Stomach (tissue), 9 donors: ENCODE data around the gene TRAPPC13. TPM values are rescaled to one million over a fixed set of nuclear protein-coding genes. Genes with fewer than 3 reads are reported as not detected.
A peak's percentile ranks its signal among the peaks of the same experiment; 100 is the strongest.
"Not testable (repeated sequence)": the region's sequence is repeated elsewhere in the genome, so short reads cannot be mapped to it uniquely, and the experiment has no call there.

Source experiments
- DNase-seq, 2 donors: peaks; one replicate each; pipeline versions ENCODE4 v3.0.0 to v3.0.0-alpha.2; 2013 to 2019
- H3K27ac ChIP-seq, 5 donors: fragments of 200-600 bp in 4 of 5; sonication (generic) in 4 of 5; one replicate each; pipeline ENCODE4 v1.5.1; 2013 to 2019; ENCODE audit warnings: mild to moderate bottlenecking in 1 of 5, moderate library complexity in 1 of 5
- H3K27me3 ChIP-seq, 3 donors: fragments of 200-600 bp; sonication (generic); one replicate each; pipeline ENCODE4 v1.5.1; 2017 to 2019; ENCODE audit warnings: mixed run types in 1 of 3
- H3K36me3 ChIP-seq, 4 donors: fragments of 200-600 bp; sonication (generic); 1 replicate in 3 of 4; 2 replicates in 1 of 4; pipeline ENCODE4 v1.5.1; 2016 to 2019
- H3K4me1 ChIP-seq, 4 donors: fragments of 200-600 bp; sonication (generic); one replicate each; pipeline ENCODE4 v1.5.1; 2016 to 2019
- H3K4me3 ChIP-seq, 4 donors: fragments of 200-600 bp; sonication (generic) in 3 of 4; one replicate each; pipeline ENCODE4 v1.5.1; 2016 to 2019; ENCODE audit warnings: mild to moderate bottlenecking in 1 of 4
- H3K9me3 ChIP-seq, 4 donors: fragments of 200-600 bp; sonication (generic); one replicate each; pipeline ENCODE4 v1.5.1; 2016 to 2019
- CTCF ChIP-seq, 7 experiments: fragments of 450-650 bp in 4 of 7; fragments of 200-600 bp in 3 of 7; sonication (generic) in 3 of 7; IDR thresholded peaks; one replicate each; pipeline ENCODE4 v1.5.1; 2016 to 2019; ENCODE audit warnings: antibody characterized with exemption in 7 of 7, control low read depth in 2 of 7, mild to moderate bottlenecking in 1 of 7
- EP300 ChIP-seq: sonication (generic); formaldehyde crosslinking; IDR thresholded peaks from one replicate; pipeline ENCODE4 v1.6.1; 2017; ENCODE audit warnings: antibody characterized with exemption
- POLR2A ChIP-seq, 4 donors: fragments of 450-650 bp; IDR thresholded peaks; one replicate each; pipeline ENCODE4 v1.6.1; 2016; ENCODE audit warnings: antibody characterized with exemption in 4 of 4, control low read depth in 2 of 4, mild to moderate bottlenecking in 1 of 4, moderate library complexity in 1 of 4
- POLR2AphosphoS5 ChIP-seq, 3 donors: sonication (generic); formaldehyde crosslinking; IDR thresholded peaks; one replicate each; pipeline ENCODE4 v1.6.1; 2016; ENCODE audit warnings: antibody characterized with exemption in 3 of 3
- WGBS, 5 donors: extraction: QIAGEN DNeasy Blood & Tissue Kit in 3 of 5; methylation state at CpG; one replicate each; pipeline versions ENCODE4 v1.1.5 to v1.1.7; 2013 to 2018; 5-methylcytosine and 5-hydroxymethylcytosine counted together
- intact Hi-C: fragments of 100-400 bp; cut with DNase I; formaldehyde crosslinking; loops from one replicate; pipeline ENCODE4 v1.15.1; 2023; ENCODE audit warnings: low total_unique reads
- polyA plus RNA-seq, 3 donors: library from polyadenylated mRNA; stranded (reverse); fragments of 200-250 nt; gene quantifications; one replicate each; pipeline ENCODE4 v1.2.3, GENCODE V29; 2013
- total RNA-seq, 5 donors: library from RNA; depleted of rRNA; stranded (reverse); fragments of >200 nt; gene quantifications; one replicate each; pipeline versions ENCODE4 v1.1.0 to v1.2.3, GENCODE V29; 2014 to 2016
- donor health status: healthy with polysubstance abuse.
- donor health status: Bipolar disorder and iron deficiency.
- donor health status: healthy.

Gene TRAPPC13
- total and polyA plus RNA-seq, 8 donors, result 8.2 to 42.8 (median 12.3) TPM

DNA sequence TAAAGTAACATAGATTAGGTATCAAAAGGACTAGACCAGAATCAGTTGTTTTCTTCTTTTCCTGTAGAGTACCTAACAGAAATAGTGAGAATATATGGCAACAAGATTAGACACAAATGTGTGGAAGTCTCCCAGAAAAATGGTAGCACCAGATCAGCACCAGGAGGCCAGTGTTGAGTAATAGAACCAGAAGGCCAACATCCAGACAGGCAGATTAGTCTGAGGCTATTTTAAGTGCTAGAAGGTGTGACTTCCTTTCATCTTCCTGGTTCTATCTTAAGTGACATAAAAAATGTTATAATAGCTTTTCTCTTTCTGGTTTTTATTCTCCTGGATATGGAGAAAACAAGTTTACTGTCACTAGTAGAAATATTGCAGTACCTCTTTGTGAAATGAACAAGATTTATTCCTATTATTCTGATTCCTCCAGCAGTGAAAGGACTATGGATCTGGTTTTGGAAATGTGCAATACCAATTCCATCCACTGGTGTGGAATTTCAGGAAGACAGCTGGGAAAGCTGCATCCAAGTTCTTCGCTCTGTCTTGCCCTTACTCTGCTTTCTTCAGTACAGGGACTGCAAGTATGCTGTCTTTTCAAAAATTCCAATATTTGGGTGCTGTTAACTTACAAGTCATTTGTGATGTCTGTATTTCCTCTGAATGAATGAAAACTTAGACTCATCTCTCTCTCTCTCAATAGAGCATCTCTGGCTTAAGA is 39.1 kb downstream of the TRAPPC13 start:
- DNase-seq, result peak in 1 of 2 donors; percentile 11
- no peak for TF ChIP-seq POLR2A (IDR thresholded peaks at IDR 0.05)
- TF ChIP-seq CTCF (IDR thresholded peaks at IDR 0.05), result peak in 4 of 7 experiments; percentile 6 to 36 (median 20)
- no peak for TF ChIP-seq POLR2AphosphoS5 (IDR thresholded peaks at IDR 0.05)
- no peak for TF ChIP-seq EP300
- peaks cover 4 to 83% (median 68%) of the 10 kb centered on the region in 4 donors for H3K36me3 ChIP-seq
- H3K4me3 ChIP-seq, result no peak overlapping the region
- H3K27me3 ChIP-seq, result no peaks in the 10 kb centered on the region
- no peak overlapping the region for H3K27ac ChIP-seq
- WGBS, 5 donors, result 83 to 100% (median 94%) methylated on average over 1 of the region's 1 CpG
- intact Hi-C loops, result no loop called here
- no peaks in the 10 kb centered on the region for H3K9me3 ChIP-seq
- no peaks in the 10 kb centered on the region for H3K4me1 ChIP-seq

GRCh38 chr5:65668696-65669095 is 43.9 kb downstream of the TRAPPC13 start:
- H3K4me3 ChIP-seq, result no peak overlapping the region
- WGBS, 5 donors, result 79 to 95% (median 88%) methylated on average over 7 of the region's 7 CpGs
- H3K9me3 ChIP-seq, result no peaks in the 10 kb centered on the region
- intact Hi-C loops, result no loop called here
- H3K4me1 ChIP-seq, result no peaks in the 10 kb centered on the region
- H3K36me3 ChIP-seq, result peaks cover 7 to 74% (median 67%) of the 10 kb centered on the region in 4 donors
- no peak for DNase-seq
- TF ChIP-seq POLR2AphosphoS5 (IDR thresholded peaks at IDR 0.05) (no peak), EP300 (no peak), POLR2A (IDR thresholded peaks at IDR 0.05) (no peak), CTCF (IDR thresholded peaks at IDR 0.05) (no peak)
- H3K27ac ChIP-seq, result no peak overlapping the region
- H3K27me3 ChIP-seq, result no peaks in the 10 kb centered on the region

- Histone ChIP-seq H3K36me3 (peaks cover 3 to 54% (median 51%) of the 10 kb centered on the region in 4 donors), H3K4me1 (no peaks in the 10 kb centered on the region), H3K4me3 (no peak overlapping the region), H3K9me3 (no peaks in the 10 kb centered on the region), H3K27ac (no peak overlapping the region), H3K27me3 (no peaks in the 10 kb centered on the region)
- WGBS, 5 donors, result 74 to 81% (median 76%) methylated on average over 1 of the region's 1 CpG
- DNase-seq, result no peak
- no peak for TF ChIP-seq POLR2AphosphoS5 (IDR thresholded peaks at IDR 0.05)
- no peak for TF ChIP-seq CTCF (IDR thresholded peaks at IDR 0.05)
- TF ChIP-seq EP300, result no peak
- TF ChIP-seq POLR2A (IDR thresholded peaks at IDR 0.05), result no peak
- intact Hi-C loops, result no loop called here
These were observed 48.0 kb downstream of the TRAPPC13 start for GRCh38 chr5:65672796-65673195.

DNA sequence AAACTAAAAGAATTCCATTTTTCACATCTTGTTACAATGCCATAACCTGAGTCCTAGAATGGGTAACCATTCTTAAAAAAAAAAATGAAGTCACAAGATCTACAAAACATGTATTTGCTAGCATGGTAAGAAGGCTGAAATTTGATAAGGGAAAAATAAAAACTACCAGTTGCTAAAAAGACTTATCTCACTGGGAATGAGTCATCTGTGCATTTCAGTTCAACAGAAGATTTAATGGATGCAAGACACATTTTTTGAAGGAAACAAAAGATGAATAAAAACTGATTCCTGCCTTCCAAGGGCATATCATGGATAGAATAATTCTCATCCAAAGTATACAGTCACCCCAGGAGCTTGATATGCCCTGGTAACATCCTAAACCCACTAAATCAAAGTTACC is 49.9 kb downstream of the TRAPPC13 start:
- Histone ChIP-seq H3K27me3 (no peaks in the 10 kb centered on the region), H3K4me1 (no peaks in the 10 kb centered on the region), H3K36me3 (peaks cover 0 to 59% (median 55%) of the 10 kb centered on the region in 4 donors), H3K9me3 (no peaks in the 10 kb centered on the region), H3K27ac (no peak overlapping the region), H3K4me3 (no peak overlapping the region)
- TF ChIP-seq CTCF (IDR thresholded peaks at IDR 0.05) (no peak), EP300 (no peak), POLR2A (IDR thresholded peaks at IDR 0.05) (no peak), POLR2AphosphoS5 (IDR thresholded peaks at IDR 0.05) (no peak)
- intact Hi-C loops, result no loop called here
- no peak for DNase-seq

DNA sequence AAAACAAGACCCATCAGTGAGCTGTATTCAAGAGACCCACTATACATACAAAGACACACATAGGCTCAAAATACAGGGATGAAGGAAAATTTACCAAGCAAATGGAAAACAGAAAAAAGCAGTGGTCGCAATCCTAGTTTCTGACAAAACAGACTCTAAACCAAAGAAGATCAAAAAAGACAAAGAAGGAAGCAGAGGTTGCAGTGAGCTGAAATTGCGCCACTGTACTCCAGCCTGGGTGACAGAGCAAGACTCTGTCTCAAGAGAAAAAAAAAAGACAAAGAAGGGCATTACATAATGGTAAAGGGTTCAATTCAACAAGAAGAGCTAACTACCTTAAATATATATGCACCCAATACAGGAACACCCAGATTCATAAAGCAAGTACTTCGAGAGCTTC is 51.2 kb downstream of the TRAPPC13 start:
- H3K27me3 ChIP-seq, H3K4me3 ChIP-seq, intact Hi-C loops, H3K9me3 ChIP-seq, H3K4me1 ChIP-seq, H3K27ac ChIP-seq, DNase-seq: not testable (repeated sequence)
- 90 to 95% (median 94%) methylated on average over 3 of the region's 3 CpGs for WGBS, 5 donors
- H3K36me3 ChIP-seq, result peaks cover 0 to 59% (median 54%) of the 10 kb centered on the region in 4 donors
